ENCODE results near the gene FERMT3. TPM values are rescaled to one million over a fixed set of nuclear protein-coding genes. Genes with fewer than 3 reads are reported as not detected.

The FERMT3 gene
- total and polyA plus RNA-seq, 2 of the 13 experiments (the other 11 are each of a cell fraction or from before 2014, with no cell fraction given): 0.29 TPM; not detected in 1

- TF ChIP-seq CHCHD3 (CRISPR knock-in tag; IDR thresholded peaks at IDR 0.05) (0 out of 2 replicates have a peak, but pooled peaks have one; percentile 63), NR2F2 (IDR thresholded peaks at IDR 0.05; ENCODE audit: borderline replicate concordance, low read depth) (no peak), HOXA7 (CRISPR knock-in tag; IDR thresholded peaks at IDR 0.05) (no peak), ARID3A (IDR thresholded peaks at IDR 0.05; ENCODE audit: low read depth, low read length) (no peak), ZBTB40 (IDR thresholded peaks at IDR 0.05) (no peak), ZBTB40 (CRISPR knock-in tag; IDR thresholded peaks at IDR 0.05) (peak; percentile 52; the same call in 1 of the 2 replicates), HCFC1 (IDR thresholded peaks at IDR 0.05; ENCODE audit: low read depth, low read length) (peak; percentile 74), TBX2 (CRISPR knock-in tag; IDR thresholded peaks at IDR 0.05; ENCODE audit: borderline replicate concordance) (peak; percentile 75), SRSF4 (IDR thresholded peaks at IDR 0.05; ENCODE audit: low read depth, low read length, poor library complexity, severe bottlenecking) (no peak), NFRKB (IDR thresholded peaks at IDR 0.05) (no peak), KLF9 (CRISPR knock-in tag; IDR thresholded peaks at IDR 0.05; ENCODE audit: low read depth) (no peak), ZSCAN20 (CRISPR knock-in tag; IDR thresholded peaks at IDR 0.05; ENCODE audit: borderline replicate concordance) (0 out of 2 replicates have a peak, but pooled peaks have one; percentile 20), ZNF850 (CRISPR knock-in tag; conservative IDR thresholded peaks at IDR 0.05) (peak; percentile 63; the same call in 1 of the 2 replicates)
- TF ChIP-seq, protein P1, sequence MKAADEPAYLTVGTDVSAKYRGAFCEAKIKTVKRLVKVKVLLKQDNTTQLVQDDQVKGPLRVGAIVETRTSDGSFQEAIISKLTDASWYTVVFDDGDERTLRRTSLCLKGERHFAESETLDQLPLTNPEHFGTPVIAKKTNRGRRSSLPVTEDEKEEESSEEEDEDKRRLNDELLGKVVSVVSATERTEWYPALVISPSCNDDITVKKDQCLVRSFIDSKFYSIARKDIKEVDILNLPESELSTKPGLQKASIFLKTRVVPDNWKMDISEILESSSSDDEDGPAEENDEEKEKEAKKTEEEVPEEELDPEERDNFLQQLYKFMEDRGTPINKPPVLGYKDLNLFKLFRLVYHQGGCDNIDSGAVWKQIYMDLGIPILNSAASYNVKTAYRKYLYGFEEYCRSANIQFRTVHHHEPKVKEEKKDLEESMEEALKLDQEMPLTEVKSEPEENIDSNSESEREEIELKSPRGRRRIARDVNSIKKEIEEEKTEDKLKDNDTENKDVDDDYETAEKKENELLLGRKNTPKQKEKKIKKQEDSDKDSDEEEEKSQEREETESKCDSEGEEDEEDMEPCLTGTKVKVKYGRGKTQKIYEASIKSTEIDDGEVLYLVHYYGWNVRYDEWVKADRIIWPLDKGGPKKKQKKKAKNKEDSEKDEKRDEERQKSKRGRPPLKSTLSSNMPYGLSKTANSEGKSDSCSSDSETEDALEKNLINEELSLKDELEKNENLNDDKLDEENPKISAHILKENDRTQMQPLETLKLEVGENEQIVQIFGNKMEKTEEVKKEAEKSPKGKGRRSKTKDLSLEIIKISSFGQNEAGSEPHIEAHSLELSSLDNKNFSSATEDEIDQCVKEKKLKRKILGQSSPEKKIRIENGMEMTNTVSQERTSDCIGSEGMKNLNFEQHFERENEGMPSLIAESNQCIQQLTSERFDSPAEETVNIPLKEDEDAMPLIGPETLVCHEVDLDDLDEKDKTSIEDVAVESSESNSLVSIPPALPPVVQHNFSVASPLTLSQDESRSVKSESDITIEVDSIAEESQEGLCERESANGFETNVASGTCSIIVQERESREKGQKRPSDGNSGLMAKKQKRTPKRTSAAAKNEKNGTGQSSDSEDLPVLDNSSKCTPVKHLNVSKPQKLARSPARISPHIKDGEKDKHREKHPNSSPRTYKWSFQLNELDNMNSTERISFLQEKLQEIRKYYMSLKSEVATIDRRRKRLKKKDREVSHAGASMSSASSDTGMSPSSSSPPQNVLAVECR (CRISPR knock-in tag; IDR thresholded peaks at IDR 0.05; ENCODE audit: borderline replicate concordance): peak; percentile 95
These were observed 40.5 kb upstream of the FERMT3 start, which contains the start of gene MACROD1 (continued) for GRCh38 chr11:64165842-64166635.
